DND-41 (cell line): ENCODE data around the gene EPHB2.

Experiments used
- CTCF ChIP-seq: IDR thresholded peaks from 2 replicates; pipeline ENCODE4 v1.5.1; 2012; ENCODE audit warnings: borderline replicate concordance, low read length, moderate library complexity, mild to moderate bottlenecking; ENCODE audit not compliant: poor library complexity, severe bottlenecking; ENCODE audit errors: extremely low read depth
- EZH2 ChIP-seq: IDR thresholded peaks from 3 replicates; pipeline ENCODE4 v1.6.1; 2012; ENCODE audit warnings: borderline replicate concordance, low read depth, mild to moderate bottlenecking, moderate library complexity, low read length, inconsistent platforms; ENCODE audit not compliant: severe bottlenecking

GRCh38 chr1:22696610-22697009 lies 14.0 kb upstream of the EPHB2 start:
- TF ChIP-seq CTCF (no peak), EZH2 (no peak)
